ENCODE measurements around the gene SELENOO.
"Not testable (repeated sequence)": the region's sequence is repeated elsewhere in the genome, so short reads cannot be mapped to it uniquely, and the experiment has no call there.

Gene SELENOO

GRCh38 chr22:50200461-50201190 lies at the start of gene SELENOO:
Gene SELENOO (plus strand): TSS chr22:50201011. CDS start chr22:50201037, 26 bp downstream.
- peak; percentile 92 for DNase-seq

GRCh38 chr22:50151571-50152537 lies 49.0 kb upstream of the SELENOO start:
- no peak for DNase-seq

- no peak for DNase-seq
These were observed 47.6 kb upstream of the SELENOO start for GRCh38 chr22:50153056-50153755.

GRCh38 chr22:50153756-50154140 lies 47.1 kb upstream of the SELENOO start:
- DNase-seq = no peak

DNA sequence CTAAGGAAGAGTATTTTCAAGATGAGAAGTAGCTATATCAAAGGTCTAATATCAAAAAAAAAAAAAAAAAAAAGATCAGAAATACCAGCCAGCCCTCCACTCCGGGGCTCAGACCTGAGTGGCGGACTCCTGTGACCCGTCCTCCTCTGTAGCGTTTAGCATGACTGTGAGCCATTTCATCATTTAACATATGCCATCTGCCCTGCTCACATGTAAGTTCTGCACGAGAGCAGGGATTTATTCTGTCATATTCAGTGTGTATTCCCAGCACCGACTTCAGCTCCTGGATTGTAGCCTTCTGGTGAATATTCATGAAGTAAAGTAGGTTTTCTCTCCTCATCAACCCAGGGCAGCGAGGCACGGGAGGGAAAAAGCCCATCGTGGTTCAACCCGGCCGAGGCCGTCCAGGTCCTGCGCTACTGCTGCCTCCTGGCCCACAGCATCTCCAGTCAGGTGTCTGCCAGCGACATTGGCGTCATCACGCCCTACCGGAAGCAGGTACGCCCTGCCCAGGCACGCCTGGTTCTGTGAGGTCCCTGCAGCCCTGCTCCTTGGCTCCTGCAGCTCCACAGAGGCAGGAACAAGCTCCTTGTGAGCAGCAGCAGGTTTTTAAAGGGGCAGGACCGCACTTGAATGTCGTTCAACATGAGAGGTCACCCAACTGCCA lies 43.0 kb upstream of the SELENOO start:
- DNase-seq = no peak

GRCh38 chr22:50160947-50161346 lies 39.9 kb upstream of the SELENOO start:
- DNase-seq = no peak

GRCh38 chr22:50161508-50162390 lies 39.1 kb upstream of the SELENOO start:
- no peak for DNase-seq

GRCh38 chr22:50162391-50162956 lies 38.3 kb upstream of the SELENOO start:
- no peak for DNase-seq

GRCh38 chr22:50165436-50166123 lies 35.2 kb upstream of the SELENOO start:
- DNase-seq = no peak

DNA sequence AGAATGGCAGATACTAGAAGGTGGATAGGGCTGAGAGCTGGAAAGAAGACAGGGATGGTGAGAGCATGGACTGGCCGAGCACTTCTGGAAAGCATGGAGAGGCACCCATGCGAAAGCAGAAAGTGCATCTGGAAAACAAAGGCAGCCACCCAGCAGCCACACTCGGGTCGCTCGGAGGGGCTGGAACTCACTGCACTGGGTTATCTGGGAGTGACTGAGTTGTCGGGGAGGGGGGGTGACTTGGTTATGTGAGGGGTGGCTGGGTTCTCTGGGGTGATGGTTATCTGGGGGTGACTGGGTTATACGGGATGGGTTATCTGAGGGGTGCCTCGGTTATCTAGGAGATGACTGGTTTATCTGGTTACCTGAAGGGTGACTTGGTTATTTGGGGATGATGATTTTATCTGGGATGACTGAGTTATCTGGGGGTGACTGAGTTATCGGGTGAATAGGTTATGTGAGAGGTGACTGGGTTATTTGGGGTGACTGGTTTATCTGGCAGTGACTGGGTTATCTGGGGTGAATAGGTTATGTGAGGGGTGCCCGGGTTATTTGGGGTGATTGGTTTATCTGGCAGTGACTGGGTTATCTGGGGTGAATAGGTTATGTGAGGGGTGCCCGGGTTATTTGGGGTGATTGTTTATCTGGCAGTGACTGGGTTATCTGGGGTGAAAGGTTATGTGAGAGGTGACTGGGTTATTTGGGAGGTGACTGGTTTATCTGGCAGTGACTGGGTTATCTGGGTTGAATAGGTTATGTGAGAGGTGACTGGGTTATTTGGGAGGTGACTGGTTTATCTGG lies 32.9 kb upstream of the SELENOO start:
- no peak for DNase-seq

DNA sequence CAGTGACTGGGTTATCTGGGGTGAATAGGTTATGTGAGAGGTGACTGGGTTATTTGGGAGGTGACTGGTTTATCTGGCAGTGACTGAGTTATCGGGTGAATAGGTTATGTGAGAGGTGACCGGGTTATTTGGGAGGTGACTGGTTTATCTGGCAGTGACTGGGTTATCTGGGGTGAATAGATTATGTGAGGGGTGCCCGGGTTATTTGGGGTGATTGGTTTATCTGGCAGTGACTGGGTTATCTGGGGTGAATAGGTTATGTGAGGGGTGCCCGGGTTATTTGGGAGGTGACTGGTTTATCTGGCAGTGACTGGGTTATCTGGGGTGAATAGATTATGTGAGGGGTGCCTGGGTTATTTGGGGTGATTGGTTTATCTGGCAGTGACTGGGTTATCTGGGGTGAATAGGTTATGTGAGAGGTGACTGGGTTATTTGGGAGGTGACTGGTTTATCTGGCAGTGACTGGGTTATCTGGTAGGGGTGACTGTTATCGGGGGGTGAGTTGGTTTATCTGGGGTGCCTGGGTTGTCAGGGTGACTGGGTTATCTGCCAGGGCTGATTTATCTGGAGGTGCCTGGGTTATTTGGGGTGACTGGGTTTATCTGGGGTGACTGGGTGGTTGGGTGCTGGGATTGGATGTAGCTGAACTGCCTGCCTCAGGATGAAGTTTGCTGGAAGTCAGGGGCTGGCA lies 32.2 kb upstream of the SELENOO start:
- not testable (repeated sequence) for DNase-seq

- no peak for DNase-seq
These were observed 31.5 kb upstream of the SELENOO start for GRCh38 chr22:50169181-50169759.

- no peak for DNase-seq
These were observed 31.0 kb upstream of the SELENOO start for GRCh38 chr22:50169774-50170341.

DNA sequence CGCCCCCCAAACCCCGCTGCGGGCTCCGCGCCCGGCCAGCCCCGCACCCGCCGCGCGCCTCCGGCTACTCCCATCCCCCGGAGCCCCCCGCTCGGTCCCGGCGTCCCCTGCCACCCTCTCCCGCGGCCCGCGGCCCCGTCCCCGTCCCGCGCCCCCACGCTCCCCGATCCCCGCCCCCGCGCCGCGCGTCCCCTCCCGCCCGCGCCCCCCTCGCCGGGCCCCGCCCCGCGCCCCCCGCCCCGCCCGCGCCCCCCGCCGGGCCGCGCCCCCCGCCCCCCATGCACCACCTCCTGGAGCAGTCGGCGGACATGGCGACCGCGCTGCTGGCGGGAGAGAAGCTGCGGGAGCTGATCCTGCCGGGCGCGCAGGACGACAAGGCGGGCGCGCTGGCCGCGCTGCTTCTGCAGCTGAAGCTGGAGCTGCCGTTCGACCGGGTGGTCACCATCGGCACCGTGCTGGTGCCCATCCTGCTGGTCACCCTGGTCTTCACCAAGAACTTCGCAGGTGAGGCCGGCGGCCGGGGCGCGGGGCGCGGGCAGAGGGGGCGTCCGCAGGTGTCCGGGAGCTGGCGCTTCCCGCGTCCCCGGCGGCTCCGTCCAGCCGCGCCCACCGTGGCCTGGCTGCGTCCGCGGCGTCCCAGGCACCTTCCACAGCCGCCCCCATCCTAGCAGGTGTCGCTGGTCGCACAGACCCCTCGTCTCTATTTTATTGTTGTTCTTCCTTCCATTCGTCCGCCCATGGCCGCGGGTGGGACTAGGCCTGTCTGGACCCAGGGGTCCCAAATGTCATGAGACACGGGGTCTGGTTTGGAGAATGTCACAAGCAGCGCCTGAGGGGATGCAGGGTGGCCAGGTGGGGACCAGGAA lies 30.1 kb upstream of the SELENOO start, which contains the start of gene PANX2:
PANX2 (plus strand) TSS at position 279 of the 866 bp plus-strand sequence; CDS start at position 279, 0 bp downstream.
- DNase-seq = peak; percentile 15

GRCh38 chr22:50171319-50171964 lies 29.4 kb upstream of the SELENOO start:
- no peak for DNase-seq

DNA sequence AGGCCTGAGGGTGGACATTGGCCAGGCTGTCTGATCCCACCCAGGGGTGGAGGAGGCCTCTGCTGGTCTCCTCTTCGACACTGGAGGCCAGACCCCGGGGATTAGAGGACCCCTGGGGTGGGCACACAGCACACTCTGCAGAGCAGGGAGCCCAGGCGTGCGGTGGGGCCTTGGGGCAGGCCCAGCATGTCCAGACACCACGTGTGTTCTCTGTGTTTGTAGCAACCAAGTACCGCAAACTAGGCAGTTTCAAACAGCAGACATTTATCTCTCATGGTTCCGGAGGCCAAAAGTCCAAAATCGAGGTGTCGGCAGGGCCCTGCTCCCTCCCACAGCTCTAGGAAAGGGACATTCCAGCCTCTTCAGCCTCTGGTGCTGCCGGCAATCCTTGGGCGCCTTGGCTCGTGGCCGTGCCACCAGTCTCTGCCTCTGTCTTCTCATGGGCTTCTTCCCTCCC lies 28.8 kb upstream of the SELENOO start:
- no peak for DNase-seq
